HG03439 (cell line): ENCODE results near the gene PRDM2.

Experiments used
- ATAC-seq: cut with Tn5 transposase; IDR thresholded peaks from one replicate; pipeline ENCODE4 v1.9.1; 2021; ENCODE audit warnings: mild to moderate bottlenecking, moderate library complexity; ENCODE audit not compliant: unreplicated experiment

The PRDM2 gene

GRCh38 chr1:13730751-13731482 is 30.9 kb downstream of the PRDM2 start:
- peak; percentile 82 for ATAC-seq

GRCh38 chr1:13731897-13732296 is 31.9 kb downstream of the PRDM2 start:
- ATAC-seq: no peak

DNA sequence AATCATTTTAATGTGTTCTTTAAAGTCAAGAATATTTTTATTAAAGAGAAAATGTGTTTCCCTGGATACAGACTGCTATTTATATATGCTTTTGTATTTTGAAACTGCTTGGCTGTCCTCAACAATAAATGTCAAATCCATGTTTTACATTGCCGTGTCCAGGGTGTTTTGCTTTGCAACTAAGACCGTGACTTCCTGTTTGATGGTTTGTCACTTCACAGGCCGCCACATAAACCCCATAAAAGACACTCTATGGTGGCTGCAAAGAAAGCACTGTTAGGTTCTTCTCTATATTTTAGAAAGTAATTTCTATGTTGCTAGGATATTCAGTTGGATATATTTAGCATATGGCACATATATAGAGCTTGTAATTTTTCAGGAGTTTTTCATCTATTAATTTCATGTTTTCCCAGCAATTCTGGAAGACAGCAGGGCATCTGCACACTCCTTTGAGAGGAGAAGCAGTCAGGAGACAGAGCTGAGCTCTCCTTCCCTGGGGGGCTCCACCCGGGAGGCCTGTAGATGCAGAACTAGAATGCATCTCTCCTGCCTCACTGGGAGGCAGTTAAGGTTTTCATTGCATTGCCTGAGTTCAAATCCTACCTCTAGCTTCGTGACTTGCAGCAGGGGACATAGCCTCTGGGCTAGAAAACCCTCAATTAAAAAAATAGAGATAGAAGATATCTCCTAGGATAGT is 33.1 kb downstream of the PRDM2 start:
- ATAC-seq: no peak

DNA sequence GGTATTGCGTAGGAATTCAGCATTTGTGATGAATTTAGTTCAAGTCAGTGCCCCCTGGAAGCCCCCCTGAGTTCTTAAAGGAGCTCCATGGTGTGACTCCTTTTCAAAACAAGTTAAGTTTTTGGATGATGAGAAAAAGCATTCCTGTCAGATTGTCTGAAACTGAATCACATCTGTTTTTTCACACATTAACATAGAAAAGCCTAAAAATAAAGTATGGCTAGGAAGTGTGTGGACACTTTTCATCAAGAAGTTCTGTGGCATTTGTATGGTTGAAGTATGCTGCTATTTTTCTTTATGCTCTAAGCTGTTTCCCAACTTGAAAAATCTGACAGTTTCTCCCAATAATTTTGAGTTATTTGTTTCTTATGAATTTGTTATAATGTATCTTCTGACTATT is 33.7 kb downstream of the PRDM2 start:
- no peak for ATAC-seq

- no peak for ATAC-seq
Observed at GRCh38 chr1:13735168-13735930, 35.4 kb downstream of the PRDM2 start.

DNA sequence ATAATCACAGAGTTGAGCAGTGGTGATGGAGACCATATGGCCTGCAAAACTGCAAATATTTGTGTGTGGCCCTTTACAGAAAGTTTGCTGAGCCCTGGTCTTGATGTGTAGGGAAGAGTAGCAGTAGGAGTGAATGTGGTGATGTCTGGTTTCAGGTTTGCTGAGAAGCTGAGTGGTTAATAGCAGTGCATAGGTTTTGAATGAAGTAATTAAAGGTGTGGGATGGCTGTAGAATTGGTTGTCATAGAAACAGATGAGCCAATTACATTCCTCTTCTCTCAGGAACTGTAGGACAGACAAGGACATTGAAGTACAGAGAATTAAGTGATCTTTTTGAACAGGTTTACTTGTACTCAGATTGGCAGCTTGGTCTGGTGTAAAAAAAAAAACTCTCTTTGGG is 37.4 kb downstream of the PRDM2 start:
- no peak for ATAC-seq

GRCh38 chr1:13746342-13746741 is 46.4 kb downstream of the PRDM2 start:
- no peak for ATAC-seq

- ATAC-seq: peak; percentile 76
Observed at GRCh38 chr1:13748610-13749505, 48.9 kb downstream of the PRDM2 start.

DNA sequence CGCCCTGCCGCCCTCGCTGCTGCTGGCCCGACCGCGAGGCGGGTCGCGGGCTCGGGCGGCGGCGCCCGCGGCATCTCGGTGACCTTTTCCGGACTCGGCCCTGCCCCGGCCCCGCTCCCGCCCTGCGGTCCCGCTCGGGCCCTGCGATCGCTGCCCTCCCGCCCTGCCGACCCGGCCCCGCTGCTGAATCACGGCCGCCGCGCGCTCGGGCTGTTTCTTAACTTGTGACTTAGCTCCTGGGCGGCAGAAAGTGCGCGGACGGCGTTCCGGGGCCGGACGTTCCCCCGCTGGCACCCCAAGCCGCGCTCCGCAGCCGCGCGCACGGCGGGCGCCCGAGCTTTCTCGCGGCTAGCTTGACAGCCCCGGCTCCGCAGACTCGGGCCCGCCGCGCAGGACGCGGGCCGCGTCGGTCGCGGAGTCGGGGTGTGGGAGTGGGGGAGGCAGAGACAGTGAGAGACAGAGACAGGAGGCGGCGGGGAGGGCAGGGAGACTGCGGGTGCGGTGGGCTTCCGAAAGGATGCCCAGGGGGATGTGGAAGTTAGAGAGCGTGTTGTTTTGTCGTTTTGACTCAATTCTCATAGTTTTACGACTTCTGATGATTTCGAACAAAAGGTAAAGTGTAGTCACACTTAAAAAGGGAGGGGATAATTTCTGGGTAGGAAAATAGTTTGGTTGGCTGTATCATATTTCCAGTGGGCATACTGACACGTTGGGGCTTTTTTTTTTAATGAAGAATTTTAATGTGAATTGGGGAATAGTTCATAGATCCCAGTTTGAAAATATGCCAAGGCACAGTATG is 49.8 kb downstream of the PRDM2 start:
- peak; percentile 15 for ATAC-seq

DNA sequence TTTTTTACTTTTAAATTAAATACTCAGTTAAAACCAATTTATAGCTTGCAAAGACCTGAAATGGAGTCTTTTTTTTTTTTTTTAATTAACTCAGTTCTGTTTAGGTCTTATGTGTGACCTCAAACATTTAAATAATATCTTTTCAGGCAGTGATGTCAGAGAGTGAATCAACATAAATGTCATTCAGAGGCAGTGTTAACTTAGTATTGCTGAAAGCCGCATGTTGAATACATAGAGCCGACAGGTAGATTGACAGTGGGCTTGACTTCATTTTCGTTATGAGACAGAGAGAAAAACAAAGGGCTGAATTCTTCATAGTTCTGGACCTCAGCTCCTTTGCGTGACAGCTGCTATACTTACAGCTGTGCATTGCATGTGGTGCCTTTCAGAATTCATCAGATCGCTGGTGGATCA is 51.5 kb downstream of the PRDM2 start:
- peak; percentile 36 for ATAC-seq

DNA sequence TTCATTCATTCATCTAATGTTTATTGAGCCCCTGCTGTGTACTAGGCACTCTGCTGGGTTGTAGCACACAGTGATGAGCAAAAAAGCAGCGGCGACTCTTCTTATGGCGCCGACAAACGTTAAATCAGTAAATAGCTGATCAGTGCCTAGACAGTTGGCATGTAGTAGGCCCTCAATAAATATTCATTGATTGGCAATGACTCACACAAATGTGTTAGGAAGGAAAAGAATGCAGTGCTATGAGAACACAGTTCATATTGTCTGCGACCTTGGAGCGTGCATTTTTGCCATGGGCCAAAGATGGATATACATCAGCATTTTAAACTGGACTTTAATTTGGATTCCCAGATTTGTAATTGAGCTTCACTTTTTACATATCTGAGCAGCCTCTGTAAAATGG is 52.0 kb downstream of the PRDM2 start:
- ATAC-seq: no peak

- no peak for ATAC-seq
Observed at GRCh38 chr1:13752852-13753251, 52.9 kb downstream of the PRDM2 start.

- no peak for ATAC-seq
Observed at GRCh38 chr1:13753636-13754402, 53.8 kb downstream of the PRDM2 start.

DNA sequence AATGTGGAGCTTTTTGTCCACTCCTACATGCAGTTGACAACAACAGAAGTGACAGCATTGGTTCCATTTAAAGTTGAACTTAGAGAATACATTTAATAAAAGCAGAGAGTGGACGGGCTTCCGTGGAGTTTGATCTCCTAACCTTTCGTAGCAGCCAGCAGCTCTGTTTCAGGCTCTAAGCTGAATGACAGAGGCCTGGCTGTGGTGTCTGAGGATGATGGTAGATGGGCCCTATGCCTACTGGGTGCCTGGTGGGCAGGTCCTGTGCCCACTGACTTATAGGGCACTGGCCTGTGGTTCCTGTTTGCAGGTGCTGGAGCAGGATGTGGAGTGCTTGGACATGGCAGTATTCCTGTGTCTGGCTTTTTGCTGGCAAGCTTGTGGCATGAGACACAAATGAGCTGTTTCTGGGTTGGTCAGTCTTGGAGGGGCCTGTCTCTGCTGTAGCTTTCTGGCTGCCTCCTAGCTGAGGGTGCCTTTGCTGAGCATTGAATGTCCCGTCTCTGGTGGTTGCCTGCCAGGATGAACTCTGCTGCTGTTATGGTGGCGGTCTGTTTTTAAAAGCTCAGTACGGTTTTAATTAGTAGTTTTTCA is 54.6 kb downstream of the PRDM2 start:
- ATAC-seq: no peak

- ATAC-seq: no peak
Observed at GRCh38 chr1:13756557-13757315, 56.7 kb downstream of the PRDM2 start.

- no peak for ATAC-seq
Observed at GRCh38 chr1:13757693-13758092, 57.7 kb downstream of the PRDM2 start.

- ATAC-seq: no peak
Observed at GRCh38 chr1:13759072-13759471, 59.1 kb downstream of the PRDM2 start.

GRCh38 chr1:13760340-13760739 is 60.4 kb downstream of the PRDM2 start:
- ATAC-seq: no peak
